ENCODE measurements around the gene CPSF3. TPM values are rescaled to one million over a fixed set of nuclear protein-coding genes. Genes with fewer than 3 reads are reported as not detected.

Gene CPSF3
- total and polyA plus RNA-seq, 9 of the 15 experiments (the other 6 are each of a cell fraction or from before 2014, with no cell fraction given), result 54.2 to 151 (median 94.5) TPM

- Histone ChIP-seq H3K9ac (ENCODE audit: insufficient read depth in 1 of 2, low read depth in 2 of 2, low read length in 2 of 2) (0 out of 4 replicates have a peak overlapping the region, but pooled peaks of 1 of the 2 experiments have one; percentile 33), H3K4me2 (ENCODE audit: insufficient read depth, low read length) (no peak overlapping the region), H3K4me1 (replicated peaks in 1 of 2; ENCODE audit: control insufficient read depth in 2 of 2, insufficient read depth in 2 of 2, low read length in 2 of 2) (peaks cover 4 to 7% of the 10 kb centered on the region in 2 experiments; a peak in 3 of 5 replicates), H3K27me3 (ENCODE audit: control insufficient read depth in 2 of 2, insufficient read depth in 2 of 2, low read length in 2 of 2) (peaks cover 0 to 11% of the 10 kb centered on the region in 2 experiments; a peak in 2 of 5 replicates), H3K9me1 (ENCODE audit: control insufficient read depth, insufficient read depth, low read length) (no peaks in the 10 kb centered on the region), H3K36me3 (ENCODE audit: control insufficient read depth, insufficient read depth, low read length) (no peaks in the 10 kb centered on the region), H3K4me3 (no peak overlapping the region), H2AFZ (ENCODE audit: low read depth, low read length) (peak overlapping the region; percentile 10; the same call in 1 of the 2 replicates), H4K20me1 (replicated peaks; ENCODE audit: control insufficient read depth, insufficient read depth, low read length) (no peaks in the 10 kb centered on the region), H3K9me3 (replicated peaks; ENCODE audit: control insufficient read depth, insufficient read depth, low read depth, low read length) (no peaks in the 10 kb centered on the region), H3K27ac (ENCODE audit: extremely low read depth, low read depth, low read length) (no peak overlapping the region), H3K79me2 (ENCODE audit: control insufficient read depth, insufficient read depth, low read length) (no peaks in the 10 kb centered on the region)
- in situ Hi-C loops (cut with MboI), result no loop called here
- no peak for TF ChIP-seq ZNF143 (CRISPR knock-in tag; IDR thresholded peaks at IDR 0.05)
- TF ChIP-seq SIX5 (IDR thresholded peaks at IDR 0.05; ENCODE audit: borderline replicate concordance in 1 of 2, insufficient read depth in 1 of 2, low read depth in 1 of 2, low read length in 2 of 2), result no peak
- TF ChIP-seq JUND (IDR thresholded peaks at IDR 0.05; ENCODE audit: borderline replicate concordance, low read depth, low read length), result peak; percentile 37; the same call in 1 of the 2 replicates
- no peak for TF ChIP-seq JUND (tag; IDR thresholded peaks at IDR 0.05; ENCODE audit: borderline replicate concordance, low read depth, low read length)
- TF ChIP-seq JUN (IDR thresholded peaks at IDR 0.05; ENCODE audit: borderline replicate concordance, low read depth, low read length), result peak; percentile 58; the same call in 1 of the 2 replicates
- no peak for TF ChIP-seq JUN (CRISPR knock-in tag; IDR thresholded peaks at IDR 0.05; ENCODE audit: borderline replicate concordance)
- no peak for TF ChIP-seq ELF4 (CRISPR knock-in tag; IDR thresholded peaks at IDR 0.05)
- TF ChIP-seq POLR3G (IDR thresholded peaks at IDR 0.05; ENCODE audit: extremely low read depth, insufficient read length, insufficient replicate concordance), result no peak
- peak; percentile 85 for TF ChIP-seq FOSL1 (tag; conservative IDR thresholded peaks at IDR 0.05)
- TF ChIP-seq BRD4 (IDR thresholded peaks at IDR 0.05), result no peak
- peak; percentile 61 for TF ChIP-seq NFIC (IDR thresholded peaks at IDR 0.05)
- no peak for TF ChIP-seq NUFIP1 (IDR thresholded peaks at IDR 0.05; ENCODE audit: partially characterized antibody)
- TF ChIP-seq CEBPB (tag; IDR thresholded peaks at IDR 0.05), result peak; percentile 53
- TF ChIP-seq CEBPG (CRISPR knock-in tag; IDR thresholded peaks at IDR 0.05), result peak; percentile 38; the same call in 1 of the 2 replicates
- TF ChIP-seq CEBPG (tag; conservative IDR thresholded peaks at IDR 0.05 in 1 of 2, IDR thresholded peaks at IDR 0.05 in 1 of 2), result no peak; a peak in 1 of 4 replicates
- TF ChIP-seq EP300 (IDR thresholded peaks at IDR 0.05; ENCODE audit: low read length), result no peak
- DNase-seq (ENCODE audit: extremely low read depth in 1 of 4, low spot score in 3 of 4), result no peak
- FAIRE-seq, result peak; percentile 75
- intact Hi-C loops (cut with micrococcal nuclease), result no loop called here
- 60% methylated on average over 18 of the region's 18 CpGs for WGBS (ENCODE audit: insufficient coverage, low coverage, missing lambda C conversion rate)
- BruUV-seq (replicated peaks), result no TSS peak
- CTCF ChIA-PET (ENCODE audit: low intra/inter-chr PET ratio), result no interaction called here
- POLR2A ChIA-PET, result interaction anchor here (0.6 to 1.1 kb wide), 4 partner anchors 12 to 174 kb away, joined by 3 to 4 read pairs (median 4); partner anchors contain the start of gene ADAM17
- no peak for ATAC-seq
These were observed 42.5 kb upstream of the CPSF3 start for GRCh38 chr2:9380702-9381628.
